GM12892 (cell line): ENCODE results near the gene FGFRL1.
A peak's percentile ranks its signal among the peaks of the same experiment; 100 is the strongest.
"Not testable (repeated sequence)": the region's sequence is repeated elsewhere in the genome, so short reads cannot be mapped to it uniquely, and the experiment has no call there.

ENCODE experiments used
- DNase-seq: peaks from one replicate; pipeline ENCODE4 v3.0.0; 2011; ENCODE audit not compliant: insufficient read length
- FAIRE-seq: peaks from 2 replicates; lab custom pipeline; 2011; peaks lifted over from hg19 to GRCh38; lab: Jason Lieb, UNC
- POLR2A ChIP-seq: IDR thresholded peaks from 2 replicates; pipeline ENCODE4 v1.6.1; 2011; ENCODE audit warnings: low read depth, low read length, control low read depth
- POLR2AphosphoS5 ChIP-seq: IDR thresholded peaks from 2 replicates; pipeline ENCODE4 v1.6.1; 2011; ENCODE audit warnings: low read depth, low read length, control low read depth
- TAF1 ChIP-seq: IDR thresholded peaks from 2 replicates; pipeline ENCODE4 v1.6.1; 2011; ENCODE audit warnings: low read depth, mild to moderate bottlenecking, control low read depth, low read length, borderline replicate concordance

FGFRL1 gene

GRCh38 chr4:968621-969394, 42.6 kb upstream of the FGFRL1 start:
- TF ChIP-seq POLR2AphosphoS5 = no peak
- no peak for TF ChIP-seq POLR2A
- no peak for FAIRE-seq

GRCh38 chr4:970046-970745, 41.2 kb upstream of the FGFRL1 start:
- TF ChIP-seq POLR2AphosphoS5 = no peak
- no peak for TF ChIP-seq POLR2A
- TF ChIP-seq TAF1 = no peak
- DNase-seq (no peak), FAIRE-seq (no peak)

More at GRCh38 chr4:968621-969394, 42.6 kb upstream of the FGFRL1 start:
- no peak for DNase-seq

GRCh38 chr4:970854-971520, 40.4 kb upstream of the FGFRL1 start:
- DNase-seq = no peak
- no peak for TF ChIP-seq TAF1
- no peak for TF ChIP-seq POLR2AphosphoS5
- TF ChIP-seq POLR2A = no peak
- FAIRE-seq = no peak

GRCh38 chr4:971666-972500, 39.5 kb upstream of the FGFRL1 start:
- TF ChIP-seq POLR2AphosphoS5 (no peak), POLR2A (no peak), TAF1 (no peak)
- no peak for FAIRE-seq
- DNase-seq = no peak

DNA sequence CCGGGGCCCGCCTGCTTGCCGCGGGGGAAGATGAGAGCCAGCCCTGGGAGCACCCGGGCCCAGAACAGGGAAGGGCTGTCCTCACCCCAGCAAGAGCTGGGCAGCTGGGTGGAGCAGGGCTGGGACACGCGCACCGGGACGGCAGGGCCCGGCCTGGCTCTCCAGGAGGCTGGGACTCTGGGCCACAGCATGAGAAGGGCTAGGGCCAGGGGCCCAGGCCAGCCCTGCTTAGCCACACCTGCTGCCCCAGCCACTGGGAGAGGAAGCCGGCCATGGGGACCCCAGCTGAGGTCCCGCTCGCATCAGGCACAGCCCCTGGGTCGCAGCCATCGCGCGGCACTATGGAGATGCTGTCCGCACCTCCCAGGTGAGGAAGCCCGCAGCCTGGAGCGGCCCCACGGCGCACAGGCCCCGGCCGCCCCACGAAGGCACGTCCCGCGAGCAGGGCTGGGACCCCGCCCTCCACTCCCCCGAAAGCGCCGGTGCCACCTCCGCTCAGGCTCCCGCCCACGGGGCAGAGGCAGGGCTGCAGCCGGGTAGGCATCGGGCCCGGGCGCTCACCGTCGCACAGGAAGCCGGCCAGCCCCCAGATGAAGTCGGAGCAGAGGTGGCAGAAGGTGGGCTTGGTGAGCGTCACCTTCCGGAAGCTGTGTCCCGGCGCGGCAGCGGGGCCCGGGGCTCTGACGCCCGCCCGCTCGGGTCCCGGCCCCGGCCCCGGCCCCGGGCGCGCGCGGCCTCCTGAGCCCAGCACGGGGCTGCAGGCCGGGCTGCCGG, 38.6 kb upstream of the FGFRL1 start:
- FAIRE-seq = no peak
- no peak for TF ChIP-seq POLR2A
- no peak for TF ChIP-seq TAF1
- no peak for TF ChIP-seq POLR2AphosphoS5
- peak; percentile 66 for DNase-seq

DNA sequence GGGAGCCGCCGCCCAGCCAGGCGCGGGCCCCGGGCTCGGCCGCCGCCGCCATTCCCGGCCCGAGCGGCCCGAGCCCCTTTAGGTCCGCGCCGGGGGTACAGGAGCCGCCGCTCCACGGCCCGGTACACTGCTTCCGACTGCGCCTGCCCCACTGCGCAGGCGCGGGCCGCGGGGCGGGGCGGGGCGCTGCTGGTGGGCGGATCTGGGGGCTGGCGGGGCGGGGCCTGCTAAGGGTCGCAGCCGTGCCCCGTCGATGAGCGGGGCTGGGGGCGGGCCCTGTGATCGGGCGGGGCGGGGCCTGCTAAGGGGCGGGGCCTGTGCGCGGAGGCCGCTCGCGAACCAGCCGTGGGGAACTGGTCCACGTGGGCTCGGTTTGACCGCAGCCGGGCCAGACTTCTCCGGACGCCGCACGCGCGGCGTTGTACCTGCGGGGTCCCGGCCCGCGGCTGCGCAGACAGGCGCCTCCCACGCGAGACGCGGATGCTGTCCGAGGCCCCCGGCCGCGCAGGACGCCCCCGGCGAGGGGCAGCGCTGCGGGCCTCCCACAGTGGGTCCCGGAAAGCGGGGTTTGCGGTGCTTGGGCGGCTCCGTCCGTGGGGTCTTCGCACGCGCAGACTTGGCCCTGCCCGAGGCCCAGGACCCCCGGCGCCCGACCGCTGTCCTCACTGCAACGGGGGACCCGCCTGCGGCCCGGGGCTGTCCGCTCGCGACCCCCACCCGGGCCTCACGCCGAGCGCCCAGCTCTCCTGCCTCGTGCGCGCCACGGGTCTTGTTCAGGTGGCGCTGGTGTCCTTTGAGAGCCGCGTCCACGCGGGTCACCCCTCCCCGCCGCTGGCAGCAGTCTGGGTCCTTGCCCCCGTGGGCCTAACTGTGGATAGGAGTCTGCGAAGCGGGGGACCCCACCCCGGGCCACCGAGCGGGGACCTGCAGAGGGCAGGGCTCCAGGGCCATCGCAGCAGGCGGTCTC, 37.7 kb upstream of the FGFRL1 start, which contains the start of gene DGKQ:
Gene DGKQ, minus strand, starts transcription at position 139 of the 967 bp plus-strand sequence. Its CDS starts 87 bp downstream, at position 52.
- no peak for TF ChIP-seq TAF1
- TF ChIP-seq POLR2AphosphoS5 = no peak
- no peak for TF ChIP-seq POLR2A
- peak; percentile 54 for FAIRE-seq

DNA sequence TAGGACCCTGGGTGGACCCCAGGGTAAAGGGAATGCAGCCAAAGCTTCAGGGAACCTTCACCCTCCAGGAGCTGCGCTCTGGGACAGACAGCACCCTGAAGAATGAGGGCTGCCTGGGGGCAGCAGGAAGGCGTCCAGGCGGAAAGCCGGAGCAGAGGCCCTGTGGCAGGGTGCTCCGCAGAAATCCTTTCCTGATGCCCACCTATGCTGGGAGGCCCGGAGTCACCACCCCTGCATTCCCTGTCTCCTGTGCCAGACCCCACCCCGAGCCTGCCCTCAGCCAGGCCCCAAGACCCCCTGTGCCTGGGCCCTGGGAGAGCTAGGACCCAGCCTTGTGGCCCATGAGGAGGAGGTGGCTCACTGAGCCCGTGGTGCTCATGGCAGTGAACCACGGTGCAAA, 36.8 kb upstream of the FGFRL1 start:
- DNase-seq (no peak), FAIRE-seq (no peak)
- TF ChIP-seq POLR2A (no peak), TAF1 (no peak), POLR2AphosphoS5 (no peak)

More for the DNA sequence above, 37.7 kb upstream of the FGFRL1 start, which contains the start of gene DGKQ:
- DNase-seq = peak; percentile 97

DNA sequence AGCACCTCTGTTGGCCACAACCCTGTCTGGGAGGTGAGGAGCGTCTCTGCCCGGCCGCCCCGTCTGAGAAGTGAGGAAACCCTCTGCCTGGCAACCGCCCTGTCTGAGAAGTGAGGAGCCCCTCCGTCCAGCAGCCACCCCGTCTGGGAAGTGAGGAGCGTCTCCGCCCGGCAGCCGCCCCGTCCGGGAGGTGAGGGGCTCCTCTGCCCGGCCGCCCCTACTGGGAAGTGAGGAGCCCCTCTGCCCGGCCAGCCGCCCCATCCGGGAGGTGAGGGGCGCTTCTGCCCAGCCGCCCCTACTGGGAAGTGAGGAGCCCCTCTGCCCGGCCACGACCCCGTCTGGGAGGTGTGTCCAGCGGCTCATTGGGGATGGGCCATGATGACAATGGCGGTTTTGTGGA, 35.4 kb upstream of the FGFRL1 start:
- FAIRE-seq, DNase-seq: not testable (repeated sequence)

- TF ChIP-seq POLR2AphosphoS5 = no peak
- TF ChIP-seq POLR2A = no peak
- TF ChIP-seq TAF1 = no peak
Measured at GRCh38 chr4:978957-979701, 32.3 kb upstream of the FGFRL1 start.

More at GRCh38 chr4:978957-979701, 32.3 kb upstream of the FGFRL1 start:
- DNase-seq (no peak), FAIRE-seq (no peak)
